ENCODE data around the gene RHBDD3.

The RHBDD3 gene
- 8.7 to 49.1 (median 19.3) reads per million in 9 experiments for total RNA-seq

GRCh38 chr22:29267858-29268510, at the start of gene RHBDD3, which contains the start of gene EWSR1:
Gene RHBDD3, minus strand, starts transcription at chr22:29267981. Its CDS starts 2,355 bp downstream, at chr22:29265626.
Gene EWSR1, plus strand, starts transcription at chr22:29268268. Its CDS starts 69 bp downstream, at chr22:29268337.
- Mint-ChIP-seq H3K4me1 (ENCODE audit: low read depth in 2 of 2) (peaks cover 42 to 52% of the 10 kb centered on the region in 2 donors), H3K27ac (peak within 1 kb of the TSS; percentile 97 to 98), H3K27me3 (no peaks in the 10 kb centered on the region), H3K4me3 (peak within 1 kb of the TSS; percentile 86 to 90), H3K36me3 (ENCODE audit: insufficient read depth) (peaks cover 44% of the 10 kb centered on the region), H3K9me3 (no peaks in the 10 kb centered on the region)
- ATAC-seq (replicated peaks) (peak; percentile 91), DNase-seq (peak; percentile 97 to 99 (median 98))

GRCh38 chr22:29316141-29316828, 48.5 kb upstream of the RHBDD3 start:
- H3K27ac Mint-ChIP-seq, result peak overlapping the region in 1 of 2 donors; percentile 10
- ATAC-seq (replicated peaks) (no peak), DNase-seq (no peak)
- no peaks in the 10 kb centered on the region for H3K9me3 Mint-ChIP-seq
- peaks cover 10% of the 10 kb centered on the region for H3K36me3 Mint-ChIP-seq (ENCODE audit: insufficient read depth)
- H3K4me3 Mint-ChIP-seq, result peak overlapping the region; percentile 51 to 59
- H3K4me1 Mint-ChIP-seq (ENCODE audit: low read depth in 2 of 2), result peaks cover 13 to 19% of the 10 kb centered on the region in 2 donors
- peaks cover 43 to 46% of the 10 kb centered on the region in 2 donors for H3K27me3 Mint-ChIP-seq

- ATAC-seq (replicated peaks) (no peak), DNase-seq (no peak)
- peaks cover 43 to 46% of the 10 kb centered on the region in 2 donors for H3K27me3 Mint-ChIP-seq
- H3K4me3 Mint-ChIP-seq, result peak within 1 kb of the TSS; percentile 53 to 59
- peaks cover 10% of the 10 kb centered on the region for H3K36me3 Mint-ChIP-seq (ENCODE audit: insufficient read depth)
- peak within 1 kb of the TSS in 1 of 2 donors; percentile 10 for H3K27ac Mint-ChIP-seq
- no peaks in the 10 kb centered on the region for H3K9me3 Mint-ChIP-seq
- peaks cover 13 to 22% of the 10 kb centered on the region in 2 donors for H3K4me1 Mint-ChIP-seq (ENCODE audit: low read depth in 2 of 2)
Measured at GRCh38 chr22:29315286-29316140, 47.7 kb upstream of the RHBDD3 start, which contains the start of gene RASL10A. Gene RASL10A, minus strand, starts transcription at chr22:29315697. Its CDS starts 451 bp downstream, at chr22:29315246.

GRCh38 chr22:29314537-29315285, 46.9 kb upstream of the RHBDD3 start:
- H3K27me3 Mint-ChIP-seq, result peaks cover 43 to 46% of the 10 kb centered on the region in 2 donors
- DNase-seq (no peak), ATAC-seq (replicated peaks) (no peak)
- peak overlapping the region; percentile 51 to 53 for H3K4me3 Mint-ChIP-seq
- peaks cover 13 to 22% of the 10 kb centered on the region in 2 donors for H3K4me1 Mint-ChIP-seq (ENCODE audit: low read depth in 2 of 2)
- no peak overlapping the region for H3K27ac Mint-ChIP-seq
- peaks cover 10% of the 10 kb centered on the region for H3K36me3 Mint-ChIP-seq (ENCODE audit: insufficient read depth)
- H3K9me3 Mint-ChIP-seq, result no peaks in the 10 kb centered on the region

- Mint-ChIP-seq H3K27ac (no peak overlapping the region), H3K4me3 (peak overlapping the region; percentile 51 to 53), H3K4me1 (ENCODE audit: low read depth in 2 of 2) (peaks cover 14 to 26% of the 10 kb centered on the region in 2 donors), H3K27me3 (peaks cover 43 to 46% of the 10 kb centered on the region in 2 donors), H3K9me3 (no peaks in the 10 kb centered on the region), H3K36me3 (ENCODE audit: insufficient read depth) (peaks cover 10% of the 10 kb centered on the region)
- ATAC-seq (replicated peaks) (no peak), DNase-seq (no peak)
Measured at GRCh38 chr22:29313576-29314466, 46.0 kb upstream of the RHBDD3 start.

GRCh38 chr22:29313126-29313575, 45.4 kb upstream of the RHBDD3 start:
- peaks cover 17 to 31% of the 10 kb centered on the region in 2 donors for H3K4me1 Mint-ChIP-seq (ENCODE audit: low read depth in 2 of 2)
- no peak for DNase-seq
- no peaks in the 10 kb centered on the region for H3K9me3 Mint-ChIP-seq
- ATAC-seq (replicated peaks), result peak; percentile 16
- peaks cover 43 to 46% of the 10 kb centered on the region in 2 donors for H3K27me3 Mint-ChIP-seq
- H3K36me3 Mint-ChIP-seq (ENCODE audit: insufficient read depth), result peaks cover 10% of the 10 kb centered on the region
- peak overlapping the region in 1 of 2 donors; percentile 51 for H3K4me3 Mint-ChIP-seq
- no peak overlapping the region for H3K27ac Mint-ChIP-seq

GRCh38 chr22:29312218-29313125, 44.7 kb upstream of the RHBDD3 start:
- Mint-ChIP-seq H3K4me3 (no peak overlapping the region), H3K27me3 (peaks cover 43 to 46% of the 10 kb centered on the region in 2 donors), H3K4me1 (ENCODE audit: low read depth in 2 of 2) (peaks cover 21 to 33% of the 10 kb centered on the region in 2 donors), H3K9me3 (no peaks in the 10 kb centered on the region), H3K36me3 (ENCODE audit: insufficient read depth) (peaks cover 10% of the 10 kb centered on the region), H3K27ac (no peak overlapping the region)
- DNase-seq (no peak), ATAC-seq (replicated peaks) (no peak)

- no peak for DNase-seq
- ATAC-seq (replicated peaks), result no peak
- Mint-ChIP-seq H3K4me1 (ENCODE audit: low read depth in 2 of 2) (peaks cover 23 to 35% of the 10 kb centered on the region in 2 donors), H3K36me3 (ENCODE audit: insufficient read depth) (peaks cover 10% of the 10 kb centered on the region), H3K4me3 (no peak overlapping the region), H3K27ac (no peak overlapping the region), H3K9me3 (no peaks in the 10 kb centered on the region), H3K27me3 (peaks cover 36 to 39% of the 10 kb centered on the region in 2 donors)
Measured at GRCh38 chr22:29311464-29312217, 43.9 kb upstream of the RHBDD3 start.

GRCh38 chr22:29310863-29311339, 43.1 kb upstream of the RHBDD3 start:
- no peaks in the 10 kb centered on the region for H3K9me3 Mint-ChIP-seq
- H3K36me3 Mint-ChIP-seq (ENCODE audit: insufficient read depth), result peaks cover 7% of the 10 kb centered on the region
- H3K27me3 Mint-ChIP-seq, result peaks cover 37 to 39% of the 10 kb centered on the region in 2 donors
- no peak overlapping the region for H3K4me3 Mint-ChIP-seq
- H3K4me1 Mint-ChIP-seq (ENCODE audit: low read depth in 2 of 2), result peaks cover 28 to 39% of the 10 kb centered on the region in 2 donors
- ATAC-seq (replicated peaks), result peak; percentile 46
- peak in 2 of 3 experiments; percentile 31 to 35 for DNase-seq
- no peak overlapping the region for H3K27ac Mint-ChIP-seq

GRCh38 chr22:29310065-29310862, 42.5 kb upstream of the RHBDD3 start:
- peaks cover 40 to 45% of the 10 kb centered on the region in 2 donors for H3K27me3 Mint-ChIP-seq
- H3K9me3 Mint-ChIP-seq, result no peaks in the 10 kb centered on the region
- peaks cover 28 to 42% of the 10 kb centered on the region in 2 donors for H3K4me1 Mint-ChIP-seq (ENCODE audit: low read depth in 2 of 2)
- H3K27ac Mint-ChIP-seq, result no peak overlapping the region
- no peak overlapping the region for H3K4me3 Mint-ChIP-seq
- ATAC-seq (replicated peaks), result no peak
- peaks cover 7% of the 10 kb centered on the region for H3K36me3 Mint-ChIP-seq (ENCODE audit: insufficient read depth)
- DNase-seq, result no peak
